Trophoblast cell (in vitro differentiated cells and primary cell): Measurements from ENCODE around the gene SLC24A2.

Experiments used
- DNase-seq, 2 donors: peaks; one replicate each; pipeline ENCODE4 v3.0.0-alpha.2; 2016
- H2AFZ ChIP-seq: 2 replicates; pipeline ENCODE4 v1.6.1; 2013; ENCODE audit warnings: low read length, moderate library complexity, mild to moderate bottlenecking; ENCODE audit not compliant: insufficient read depth, poor library complexity
- H2AK5ac ChIP-seq: 2 replicates; pipeline ENCODE4 v1.6.1; 2013; ENCODE audit warnings: mild to moderate bottlenecking, low read length
- H2BK120ac ChIP-seq: 2 replicates; pipeline ENCODE4 v1.6.1; 2013; ENCODE audit warnings: low read length, mild to moderate bottlenecking, moderate library complexity; ENCODE audit not compliant: insufficient read depth, poor library complexity
- H2BK12ac ChIP-seq: 2 replicates; pipeline ENCODE4 v1.6.1; 2013; ENCODE audit warnings: mild to moderate bottlenecking, low read length, moderate library complexity
- H2BK5ac ChIP-seq: 2 replicates; pipeline ENCODE4 v1.6.1; 2013; ENCODE audit warnings: low read length, low read depth, moderate library complexity, mild to moderate bottlenecking; ENCODE audit not compliant: poor library complexity
- H3K14ac ChIP-seq: 2 replicates; pipeline ENCODE4 v1.6.1; 2013; ENCODE audit warnings: mild to moderate bottlenecking, low read length
- H3K18ac ChIP-seq: 2 replicates; pipeline ENCODE4 v1.6.1; 2013; ENCODE audit warnings: mild to moderate bottlenecking, low read length
- H3K23ac ChIP-seq: 2 replicates; pipeline ENCODE4 v1.6.1; 2013; ENCODE audit warnings: low read length
- H3K27ac ChIP-seq: 2 replicates; pipeline ENCODE4 v1.5.1; 2013; ENCODE audit warnings: low read depth, mild to moderate bottlenecking, inconsistent platforms, low read length, moderate library complexity
- H3K27me3 ChIP-seq: 2 replicates; pipeline ENCODE4 v1.6.1; 2013; ENCODE audit warnings: inconsistent platforms, mild to moderate bottlenecking, low read length, moderate library complexity; ENCODE audit not compliant: insufficient read depth
- H3K36me3 ChIP-seq, 2 experiments: 1 replicate in 1 of 2; 2 replicates in 1 of 2; pipeline ENCODE4 v1.6.1; 2013; ENCODE audit warnings: low read length in 2 of 2, mild to moderate bottlenecking in 2 of 2, moderate library complexity in 1 of 2; ENCODE audit not compliant: insufficient read depth in 2 of 2, control insufficient read depth in 1 of 2
- H3K4ac ChIP-seq: 2 replicates; pipeline ENCODE4 v1.6.1; 2013; ENCODE audit warnings: low read depth, mild to moderate bottlenecking, low read length, moderate library complexity
- H3K4me1 ChIP-seq, 2 experiments: 1 replicate in 1 of 2; 2 replicates in 1 of 2; pipeline ENCODE4 v1.6.1; 2013; ENCODE audit warnings: low read length in 2 of 2, mild to moderate bottlenecking in 2 of 2, moderate library complexity in 1 of 2; ENCODE audit not compliant: insufficient read depth in 2 of 2, control insufficient read depth in 1 of 2
- H3K4me2 ChIP-seq: 2 replicates; pipeline ENCODE4 v1.6.1; 2013; ENCODE audit warnings: inconsistent platforms, mild to moderate bottlenecking, low read length, moderate library complexity
- H3K4me3 ChIP-seq: 2 replicates; pipeline ENCODE4 v1.5.1; 2013; ENCODE audit warnings: mild to moderate bottlenecking, low read depth, low read length, inconsistent platforms
- H3K79me1 ChIP-seq: one replicate; pipeline ENCODE4 v1.6.1; 2013; ENCODE audit warnings: low read length
- H3K79me2 ChIP-seq: 2 replicates; pipeline ENCODE4 v1.6.1; 2013; ENCODE audit warnings: low read length, mild to moderate bottlenecking; ENCODE audit not compliant: control insufficient read depth, insufficient read depth, poor library complexity
- H3K9ac ChIP-seq: 2 replicates; pipeline ENCODE4 v1.6.1; 2013; ENCODE audit warnings: mild to moderate bottlenecking, low read length
- H3K9me3 ChIP-seq: 2 replicates; pipeline ENCODE4 v1.6.1; 2013; ENCODE audit warnings: low read depth, mild to moderate bottlenecking, control low read depth, inconsistent platforms, low read length; ENCODE audit not compliant: insufficient read depth
- H4K12ac ChIP-seq: 2 replicates; pipeline ENCODE4 v1.6.1; 2013; ENCODE audit warnings: low read depth, mild to moderate bottlenecking, low read length, moderate library complexity
- H4K8ac ChIP-seq: 2 replicates; pipeline ENCODE4 v1.6.1; 2013; ENCODE audit warnings: low read depth, mild to moderate bottlenecking, low read length, moderate library complexity
- H4K91ac ChIP-seq: one replicate; pipeline ENCODE4 v1.6.1; 2013; ENCODE audit warnings: low read depth, mild to moderate bottlenecking, low read length, moderate library complexity
- WGBS: extraction: QIAGEN DNeasy Blood & Tissue Kit; methylation state at CpG from one replicate; pipeline ENCODE4 v1.1.7; 2013; ENCODE audit warnings: missing lambda C conversion rate; ENCODE audit not compliant: insufficient read length, insufficient coverage; ENCODE audit errors: extremely low coverage; 5-methylcytosine and 5-hydroxymethylcytosine counted together

SLC24A2 gene

DNA sequence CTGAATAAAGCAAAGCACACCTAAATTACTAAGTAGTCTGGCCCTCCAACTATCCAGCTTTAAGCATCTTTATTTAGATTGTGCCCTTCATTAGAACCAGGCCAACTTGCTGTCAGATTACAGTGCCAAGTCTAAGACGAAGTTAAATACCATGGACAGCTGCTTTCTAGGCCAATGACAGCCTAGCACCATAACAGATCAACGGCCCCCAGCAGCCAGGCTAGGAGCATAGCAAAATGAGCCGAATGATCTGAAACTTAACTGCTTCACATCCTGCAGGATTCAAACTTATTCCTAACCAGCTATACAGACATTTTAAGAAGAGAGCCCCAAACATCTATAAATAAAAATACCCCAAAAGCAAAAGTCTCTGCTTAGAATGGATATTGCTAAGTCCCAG, 6.8 kb downstream of the SLC24A2 start:
- no CpG with 5 or more reads among the region's 3 CpGs for WGBS
- DNase-seq, result peak in 1 of 2 donors; percentile 17

GRCh38 chr9:19781240-19781639, 7.6 kb downstream of the SLC24A2 start:
- Histone ChIP-seq H3K9ac (no peak overlapping the region), H2AK5ac (no peak overlapping the region), H3K36me3 (no peaks in the 10 kb centered on the region), H3K27me3 (no peaks in the 10 kb centered on the region), H3K14ac (no peak overlapping the region), H3K4ac (no peak overlapping the region), H2AFZ (no peak overlapping the region), H3K4me2 (no peak overlapping the region), H3K4me1 (no peaks in the 10 kb centered on the region), H4K8ac (no peak overlapping the region), H3K79me1 (no peaks in the 10 kb centered on the region), H3K18ac (no peak overlapping the region), H3K9me3 (no peaks in the 10 kb centered on the region), H4K12ac (no peak overlapping the region), H4K91ac (no peak overlapping the region), H2BK12ac (no peak overlapping the region), H2BK5ac (no peak overlapping the region), H3K4me3 (no peak overlapping the region), H3K27ac (no peak overlapping the region), H2BK120ac (no peak overlapping the region), H3K23ac (no peak overlapping the region), H3K79me2 (no peaks in the 10 kb centered on the region)
- no peak for DNase-seq
- WGBS, result no CpG with 5 or more reads among the region's 2 CpGs

More for the DNA sequence above, 6.8 kb downstream of the SLC24A2 start:
- no peaks in the 10 kb centered on the region for H3K79me1 ChIP-seq
- no peak overlapping the region for H3K23ac ChIP-seq
- H2BK120ac ChIP-seq, result no peak overlapping the region
- no peak overlapping the region for H4K8ac ChIP-seq
- H3K18ac ChIP-seq, result no peak overlapping the region
- H2BK12ac ChIP-seq, result no peak overlapping the region
- H3K9ac ChIP-seq, result no peak overlapping the region
- no peaks in the 10 kb centered on the region for H3K4me1 ChIP-seq
- H3K9me3 ChIP-seq, result no peaks in the 10 kb centered on the region
- no peaks in the 10 kb centered on the region for H3K27me3 ChIP-seq
- H3K36me3 ChIP-seq, result no peaks in the 10 kb centered on the region
- H3K27ac ChIP-seq, result no peak overlapping the region
- H2AK5ac ChIP-seq, result no peak overlapping the region
- no peak overlapping the region for H3K4me3 ChIP-seq
- H3K14ac ChIP-seq, result no peak overlapping the region
- H2BK5ac ChIP-seq, result no peak overlapping the region
- no peak overlapping the region for H4K12ac ChIP-seq
- H4K91ac ChIP-seq, result no peak overlapping the region
- H3K4me2 ChIP-seq, result no peak overlapping the region
- no peak overlapping the region for H2AFZ ChIP-seq
- no peaks in the 10 kb centered on the region for H3K79me2 ChIP-seq
- no peak overlapping the region for H3K4ac ChIP-seq

DNA sequence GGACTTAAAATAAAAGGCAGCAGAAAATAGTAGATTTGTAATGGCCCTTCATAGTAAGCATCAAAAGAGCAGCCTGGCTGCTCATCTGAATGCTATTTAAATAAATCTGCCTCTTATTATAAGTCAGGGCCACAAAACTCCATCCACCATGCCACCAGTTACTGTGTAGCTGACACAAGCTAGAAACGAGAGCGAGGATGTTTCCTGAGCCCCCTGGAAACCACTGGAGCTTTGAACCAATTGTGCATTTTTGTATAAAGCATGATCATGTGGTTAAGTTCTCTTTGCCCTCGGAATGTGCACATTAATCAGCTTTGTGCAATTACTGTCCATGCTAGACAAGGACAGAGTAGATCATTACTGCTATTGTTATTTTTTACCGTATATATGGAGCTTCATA, 17.4 kb downstream of the SLC24A2 start:
- Histone ChIP-seq H2AK5ac (no peak overlapping the region), H3K18ac (no peak overlapping the region), H3K79me1 (no peaks in the 10 kb centered on the region), H3K9me3 (peaks cover 2% of the 10 kb centered on the region), H3K36me3 (no peaks in the 10 kb centered on the region), H2AFZ (no peak overlapping the region), H2BK5ac (no peak overlapping the region), H4K12ac (no peak overlapping the region), H3K4me2 (no peak overlapping the region), H3K4me3 (no peak overlapping the region), H3K27ac (no peak overlapping the region), H3K79me2 (no peaks in the 10 kb centered on the region), H4K8ac (no peak overlapping the region), H3K27me3 (no peaks in the 10 kb centered on the region), H3K9ac (no peak overlapping the region), H3K23ac (no peak overlapping the region), H3K14ac (no peak overlapping the region), H2BK12ac (no peak overlapping the region), H2BK120ac (no peak overlapping the region), H3K4ac (no peak overlapping the region), H4K91ac (no peak overlapping the region), H3K4me1 (no peaks in the 10 kb centered on the region)
- no CpG with 5 or more reads among the region's 4 CpGs for WGBS
- no peak for DNase-seq

DNA sequence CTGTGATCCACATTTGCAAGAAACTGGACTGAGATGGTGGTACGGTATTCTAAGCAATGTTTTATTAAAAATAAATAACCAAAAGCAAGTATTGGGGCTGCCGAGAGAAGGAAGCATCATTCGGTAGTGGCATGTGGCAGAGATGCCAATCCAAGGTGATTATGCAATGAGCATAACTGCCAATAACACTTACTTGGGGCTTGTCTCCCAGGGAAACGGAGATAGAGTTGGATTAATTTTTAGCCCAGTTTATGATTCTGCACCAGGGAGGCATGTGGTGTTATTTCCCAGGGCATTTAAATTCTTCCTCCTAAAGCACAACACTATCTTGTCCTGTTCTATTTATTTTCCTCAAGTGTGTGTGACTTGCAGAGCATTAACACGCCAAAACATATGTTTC, 17.9 kb downstream of the SLC24A2 start:
- no peak overlapping the region for H3K27ac ChIP-seq
- no peak overlapping the region for H3K4me3 ChIP-seq
- H3K4me2 ChIP-seq, result no peak overlapping the region
- H3K18ac ChIP-seq, result no peak overlapping the region
- H2BK5ac ChIP-seq, result no peak overlapping the region
- H3K27me3 ChIP-seq, result no peaks in the 10 kb centered on the region
- H4K91ac ChIP-seq, result no peak overlapping the region
- no peak overlapping the region for H3K4ac ChIP-seq
- no peak overlapping the region for H2BK120ac ChIP-seq
- H4K8ac ChIP-seq, result no peak overlapping the region
- no peak overlapping the region for H4K12ac ChIP-seq
- no peak overlapping the region for H3K23ac ChIP-seq
- no peaks in the 10 kb centered on the region for H3K4me1 ChIP-seq
- H3K79me1 ChIP-seq, result no peaks in the 10 kb centered on the region
- no peak overlapping the region for H3K14ac ChIP-seq
- no peaks in the 10 kb centered on the region for H3K79me2 ChIP-seq
- H2BK12ac ChIP-seq, result no peak overlapping the region
- no peak overlapping the region for H3K9ac ChIP-seq
- no peaks in the 10 kb centered on the region for H3K36me3 ChIP-seq
- H2AFZ ChIP-seq, result no peak overlapping the region
- no CpG with 5 or more reads among the region's 5 CpGs for WGBS
- H2AK5ac ChIP-seq, result no peak overlapping the region
- DNase-seq, result no peak
- H3K9me3 ChIP-seq, result peaks cover 2% of the 10 kb centered on the region
